Occipital lobe (tissue), 2 donors: ENCODE measurements around the gene MGMT. TPM values are rescaled to one million over a fixed set of nuclear protein-coding genes. Genes with fewer than 3 reads are reported as not detected.

Experiments used
- DNase-seq: peaks from one replicate; lab custom pipeline; 2025; lab: John Stamatoyannopoulos, UW
- total RNA-seq: library from RNA; depleted of rRNA; stranded (reverse); fragments of >200 nt; gene quantifications from one replicate; pipeline ENCODE4 v1.2.3, GENCODE V29; 2014

Gene MGMT
- total RNA-seq, 1 donor from 2014 or later, result 6.6 TPM

DNA sequence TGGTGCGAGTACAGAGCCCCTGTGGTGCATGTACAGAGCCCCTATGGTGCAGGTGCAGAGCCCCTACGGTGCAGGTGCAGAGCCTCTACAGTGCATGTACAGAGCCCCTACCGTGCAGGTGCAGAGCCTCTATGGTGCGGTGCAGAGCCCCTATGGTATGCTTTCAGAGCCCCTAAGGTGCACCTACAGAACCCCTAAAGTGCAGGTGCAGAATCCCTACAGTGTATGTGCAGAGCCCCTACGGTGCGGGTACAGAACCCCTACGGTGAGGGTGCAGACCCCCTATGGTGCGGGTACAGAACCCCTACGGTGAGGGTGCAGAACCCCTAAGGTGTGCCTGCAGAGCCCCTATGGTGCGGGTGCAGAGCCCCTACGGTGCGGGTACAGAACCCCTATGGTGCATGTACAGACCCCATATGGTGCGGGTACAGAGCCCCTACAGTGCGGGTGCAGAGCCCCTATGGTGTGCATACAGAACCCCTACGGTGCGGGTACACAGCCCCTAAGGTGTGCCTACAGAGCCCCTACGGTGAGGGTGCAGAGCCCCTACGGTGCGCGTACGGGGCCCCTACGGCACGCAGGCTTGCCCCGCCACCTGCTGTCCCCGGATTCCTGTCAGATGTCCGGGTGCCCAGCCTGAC is 53.5 kb downstream of the MGMT start:
- DNase-seq, result no peak

DNA sequence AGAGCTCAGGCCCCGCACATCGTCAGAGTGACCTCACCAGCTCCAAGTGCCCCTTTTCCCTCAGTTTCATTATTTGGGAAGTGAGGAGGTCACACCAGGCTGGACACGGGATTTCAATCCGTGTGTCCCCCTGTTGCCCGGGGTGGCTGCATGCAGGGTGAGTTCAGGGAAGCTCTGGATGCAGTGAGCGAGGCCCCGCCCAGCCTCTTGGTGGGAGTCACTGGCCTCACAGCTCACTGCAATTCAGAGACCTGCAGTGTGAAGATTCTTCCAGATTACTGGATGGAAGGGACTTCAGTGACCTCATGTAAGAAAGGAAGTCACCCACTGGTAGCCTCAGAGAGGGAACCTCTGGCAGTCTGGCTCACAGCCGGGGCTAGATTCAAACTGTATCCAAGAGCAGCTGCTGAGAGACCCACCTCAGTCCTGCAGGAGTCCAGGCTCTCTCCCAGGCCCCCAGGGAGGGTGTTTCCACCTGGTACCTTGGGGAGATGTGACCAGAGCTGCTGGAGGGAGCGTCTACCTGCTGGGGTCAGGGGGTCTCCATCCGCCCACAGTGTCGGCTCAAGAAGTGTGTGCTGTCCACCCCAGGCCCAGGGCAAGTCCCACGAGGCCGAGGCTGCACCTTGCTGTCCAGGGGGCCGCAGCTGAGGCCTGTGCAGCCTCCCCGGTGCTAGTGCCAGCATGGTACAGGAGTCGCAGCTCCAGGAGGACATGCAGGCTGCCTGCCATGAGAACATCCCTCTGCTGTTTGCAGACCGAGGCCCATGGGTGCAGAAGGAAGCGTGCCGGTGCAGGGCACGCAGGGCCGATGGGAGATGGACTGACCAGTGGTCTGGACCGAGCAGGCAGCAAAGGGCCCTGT is 54.4 kb downstream of the MGMT start:
- DNase-seq, result no peak

DNA sequence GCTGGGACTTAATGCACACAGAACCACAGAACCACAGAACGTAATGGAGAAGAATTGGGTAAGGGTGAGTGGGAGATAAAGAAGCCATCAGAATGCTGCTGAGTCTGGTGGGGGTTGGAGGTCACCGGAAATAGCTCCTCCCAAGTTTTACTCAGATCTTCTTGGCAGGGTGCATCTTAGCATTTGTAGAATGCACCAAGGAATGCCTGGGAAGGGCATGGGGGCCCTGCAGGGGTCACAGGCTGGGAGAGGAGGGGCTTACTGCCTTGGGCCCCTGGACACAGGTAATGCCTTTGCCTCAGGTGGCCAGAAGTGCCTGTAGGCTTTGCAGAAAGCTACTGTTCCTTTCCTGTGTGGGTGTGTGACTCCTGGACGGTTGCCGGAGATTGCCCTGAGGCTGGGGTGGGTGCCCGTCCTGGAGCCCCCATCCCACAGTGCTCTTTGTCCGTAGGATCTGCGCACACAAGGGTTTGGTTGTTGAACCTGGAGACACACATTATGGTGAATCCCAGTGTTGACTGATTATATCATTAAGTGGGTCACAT is 55.1 kb downstream of the MGMT start:
- no peak for DNase-seq

DNA sequence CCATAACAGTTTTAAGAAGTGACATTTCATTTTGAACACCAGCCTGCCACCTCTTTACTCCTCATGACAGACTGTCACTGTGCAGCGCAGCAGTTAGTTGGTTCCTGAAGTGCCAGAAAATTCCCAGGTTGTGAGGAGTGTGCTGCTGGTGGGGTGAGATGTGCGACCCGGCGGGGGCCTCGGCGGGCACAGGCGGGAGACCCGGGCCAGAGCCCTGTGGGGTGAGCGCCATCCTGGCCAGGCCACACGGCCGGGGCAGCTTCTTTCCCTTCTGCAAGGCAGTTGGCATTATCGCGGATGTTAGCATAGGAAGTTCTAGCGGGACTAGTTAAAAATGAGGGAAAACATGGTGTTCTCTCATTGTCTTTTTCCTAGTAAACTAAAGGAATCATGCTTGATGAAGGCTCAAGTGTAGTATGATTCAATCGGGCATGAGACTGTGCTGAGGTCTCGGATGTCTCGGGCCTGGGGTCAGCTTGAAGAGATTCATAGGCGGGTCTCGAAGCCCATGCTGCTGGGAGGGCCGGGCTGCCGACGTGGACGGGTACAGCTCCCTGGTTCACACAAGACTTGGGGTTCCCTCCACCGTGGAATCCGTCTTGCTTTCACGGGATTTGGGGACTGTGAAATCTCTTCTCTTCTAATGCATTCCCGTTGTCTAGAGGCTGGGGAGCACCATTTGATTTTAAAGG is 56.1 kb downstream of the MGMT start:
- no peak for DNase-seq

DNA sequence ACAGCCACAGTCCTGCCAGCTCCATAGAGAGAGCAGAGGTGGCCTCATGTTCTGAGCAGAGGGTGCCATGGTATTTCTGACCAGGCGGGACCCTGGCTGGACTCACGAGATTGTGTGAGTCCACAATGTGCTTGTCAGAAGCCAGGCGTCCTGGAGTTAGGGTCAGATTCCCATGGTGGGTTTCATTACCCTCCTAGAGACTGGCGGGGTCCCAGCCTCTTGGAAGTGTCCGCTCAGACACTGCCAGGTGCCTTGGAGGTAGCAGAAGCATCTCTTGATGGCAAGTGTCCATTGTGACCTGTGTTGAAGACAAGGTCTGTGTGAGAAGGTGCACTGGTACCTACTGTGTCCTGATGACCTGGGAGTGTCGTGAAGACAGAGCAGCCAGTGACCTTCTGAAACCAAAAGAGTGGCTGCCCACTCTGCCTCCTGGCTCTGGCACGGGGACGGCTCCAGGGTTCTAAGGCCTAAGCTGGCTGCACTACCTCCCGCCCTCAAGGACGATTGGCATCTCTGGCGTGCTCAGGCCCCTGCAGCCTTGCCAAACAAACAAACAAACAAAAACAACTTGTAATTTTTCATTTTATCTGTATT is 56.8 kb downstream of the MGMT start:
- DNase-seq, result no peak

DNA sequence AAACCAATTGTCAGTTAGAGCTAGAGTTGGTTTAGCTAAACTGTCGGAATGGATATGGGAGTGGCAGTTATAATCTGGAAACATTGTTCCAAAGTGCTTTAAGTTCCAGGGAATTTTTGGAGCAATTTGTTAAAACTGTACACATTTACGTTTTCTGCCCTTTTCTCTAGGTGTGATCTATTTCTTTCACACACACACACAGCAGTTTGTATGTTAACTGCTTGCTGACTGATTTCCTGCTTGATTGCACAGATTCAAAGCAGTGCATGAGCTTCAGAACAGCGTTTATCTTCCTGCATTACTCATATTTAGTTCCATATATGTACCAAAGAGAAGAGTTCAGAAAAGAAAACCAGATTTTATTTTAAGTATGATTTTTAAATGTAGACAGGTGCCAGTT is 57.9 kb downstream of the MGMT start:
- no peak for DNase-seq

DNA sequence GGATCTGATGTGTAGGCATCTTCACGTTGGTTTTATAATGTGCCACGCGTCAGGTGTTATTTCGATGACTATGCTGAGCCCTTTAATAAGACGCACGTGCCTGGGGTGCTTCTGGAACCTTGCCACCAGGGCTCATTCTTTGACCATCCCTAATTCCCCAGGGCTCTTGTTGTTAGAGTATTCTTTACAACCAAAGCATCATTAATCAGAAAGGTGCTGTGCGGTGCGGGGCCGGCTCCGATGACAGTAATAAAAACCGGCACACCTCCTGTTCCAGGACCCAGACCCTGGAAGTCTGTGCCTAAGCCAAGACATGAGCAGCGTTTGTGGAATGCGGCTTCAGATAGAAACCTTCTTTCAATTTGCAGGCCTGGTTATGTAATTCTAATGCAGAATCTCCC is 58.4 kb downstream of the MGMT start:
- DNase-seq, result no peak

DNA sequence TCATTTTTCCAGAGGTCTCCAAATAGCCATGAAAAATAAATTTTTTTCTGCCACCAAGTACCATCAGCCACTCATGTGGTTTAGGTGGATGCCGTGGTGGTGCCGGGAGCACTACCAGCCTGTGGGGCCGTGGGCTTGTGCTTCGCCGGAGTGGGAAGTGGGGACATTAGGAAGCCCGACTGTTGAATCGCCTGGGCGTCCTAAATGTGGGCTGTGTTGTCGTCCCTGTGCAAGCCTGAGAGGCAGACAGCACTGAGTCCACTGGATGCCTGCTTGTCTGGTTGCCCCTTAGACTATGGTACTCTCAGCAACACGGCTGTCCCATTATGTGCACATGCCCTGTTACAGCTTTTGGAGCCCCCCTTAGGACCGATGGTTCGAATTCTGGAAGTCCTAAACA is 59.9 kb downstream of the MGMT start:
- no peak for DNase-seq

DNA sequence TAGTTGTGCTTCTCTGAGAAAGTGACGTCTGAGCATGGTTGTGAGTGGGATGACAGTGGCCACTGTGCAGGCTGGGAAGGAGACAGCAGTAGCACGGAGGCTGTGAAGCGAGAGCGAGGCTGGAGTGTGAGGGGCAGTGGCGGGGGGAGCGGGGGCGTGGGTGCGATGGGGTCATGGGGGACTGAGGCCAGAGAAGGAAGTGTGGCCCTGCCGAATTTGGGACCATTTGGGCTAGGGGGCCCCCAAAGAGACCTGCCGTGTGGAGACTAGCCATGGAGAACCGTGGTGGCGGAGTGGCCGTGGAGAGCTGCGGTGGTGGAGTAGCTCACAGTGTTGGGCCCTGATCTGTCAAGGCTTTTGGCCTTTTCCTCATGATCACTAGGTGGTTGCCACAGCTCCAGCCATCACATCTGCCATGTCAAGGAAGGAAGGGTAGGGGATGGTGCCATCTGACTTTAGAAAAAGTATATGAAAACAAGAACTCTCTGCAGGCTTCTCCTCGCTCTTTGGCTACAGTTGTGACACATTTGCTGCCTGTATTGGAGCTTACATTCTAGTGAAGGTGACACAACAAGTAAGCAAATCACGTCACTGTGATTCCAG is 61.4 kb downstream of the MGMT start:
- DNase-seq, result no peak

DNA sequence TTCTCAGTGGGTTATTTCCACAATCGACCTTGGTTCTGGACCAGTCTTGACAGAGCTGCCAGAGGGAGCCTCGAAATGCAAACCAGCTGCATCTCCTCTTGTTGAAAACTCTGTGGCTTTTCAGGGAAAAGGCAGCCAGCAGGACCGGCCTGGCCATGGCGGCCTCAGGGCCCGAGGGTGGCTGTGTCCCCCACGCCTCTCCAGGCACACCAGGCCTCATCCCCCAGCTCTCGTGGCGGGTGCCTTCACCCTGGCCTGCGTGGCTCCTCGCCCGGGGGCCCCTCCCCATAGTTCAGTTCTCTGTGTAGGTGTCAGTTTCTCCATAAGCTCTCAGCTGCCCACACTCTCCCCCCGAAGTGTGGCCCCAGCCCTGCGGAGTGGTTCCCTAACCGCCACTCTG is 63.5 kb downstream of the MGMT start:
- DNase-seq, result no peak

DNA sequence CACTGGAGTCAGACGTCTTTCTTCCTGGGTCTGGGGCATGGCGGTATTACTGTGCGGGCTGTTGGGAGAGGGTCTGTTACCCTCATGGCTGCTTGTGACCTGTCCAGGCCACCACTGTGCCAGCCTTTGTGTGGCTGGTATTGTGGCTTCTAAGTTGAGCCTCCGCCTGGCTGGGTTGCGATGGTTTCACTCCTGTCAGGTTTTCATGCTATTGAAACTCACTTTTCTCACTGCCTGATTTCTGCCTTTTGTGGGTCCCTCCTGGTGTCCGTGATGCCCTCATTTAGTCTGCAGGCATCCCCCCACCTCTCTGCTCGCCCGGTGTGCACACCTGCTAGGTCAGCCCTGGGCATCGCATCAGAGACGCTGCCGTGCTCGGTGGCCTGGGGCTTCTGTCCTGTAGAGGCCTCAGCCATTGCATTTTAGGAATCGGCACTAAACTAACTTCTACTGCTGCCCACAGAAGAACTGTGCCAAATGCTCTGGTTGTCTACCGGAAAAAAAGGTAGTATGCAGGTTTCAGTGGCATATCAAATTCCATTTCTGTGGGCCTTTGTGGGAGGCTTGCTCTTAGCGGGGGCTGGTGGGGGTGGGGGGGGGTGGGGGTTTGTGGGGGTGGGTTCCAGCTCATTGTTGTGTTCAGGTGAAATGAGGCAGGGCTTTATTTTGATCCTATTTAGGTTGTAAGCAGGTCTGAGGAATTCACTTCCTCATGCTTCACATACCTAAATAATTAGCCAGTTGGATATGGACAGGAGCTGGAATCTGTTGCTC is 64.3 kb downstream of the MGMT start:
- no peak for DNase-seq

DNA sequence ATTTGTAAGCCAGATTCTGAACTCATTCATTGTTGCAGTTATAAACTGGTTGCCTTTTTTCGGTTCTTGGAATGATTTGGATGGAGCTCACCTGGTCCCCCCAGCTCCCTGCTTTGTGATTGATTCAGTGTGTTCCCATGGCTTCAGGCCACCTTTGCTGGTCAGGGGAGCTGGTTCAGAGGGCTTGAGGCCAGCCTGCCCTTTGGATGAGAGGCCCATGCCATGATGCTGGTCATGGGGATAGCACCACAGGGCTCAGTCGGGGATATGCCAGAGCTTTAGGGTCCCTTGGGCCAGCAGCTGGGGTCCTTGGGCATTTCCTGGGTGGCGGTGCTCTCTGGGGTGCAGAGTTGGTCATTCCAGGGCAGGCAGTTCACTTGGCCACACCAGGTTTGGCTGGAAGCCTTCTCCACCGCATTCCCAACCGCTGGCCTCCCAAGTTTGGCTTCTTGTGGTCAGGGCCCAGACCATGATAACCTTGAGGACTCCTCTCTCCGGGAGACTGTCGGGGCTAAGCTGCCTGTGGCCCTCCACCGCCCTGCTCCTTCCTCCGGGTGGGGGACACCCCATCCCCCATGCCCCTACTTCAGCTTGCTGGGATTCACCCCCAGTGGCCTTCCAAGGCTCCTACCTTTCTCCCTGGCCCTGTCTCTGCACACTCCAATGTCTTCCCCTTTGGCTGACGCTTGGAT is 65.1 kb downstream of the MGMT start:
- DNase-seq, result no peak

DNA sequence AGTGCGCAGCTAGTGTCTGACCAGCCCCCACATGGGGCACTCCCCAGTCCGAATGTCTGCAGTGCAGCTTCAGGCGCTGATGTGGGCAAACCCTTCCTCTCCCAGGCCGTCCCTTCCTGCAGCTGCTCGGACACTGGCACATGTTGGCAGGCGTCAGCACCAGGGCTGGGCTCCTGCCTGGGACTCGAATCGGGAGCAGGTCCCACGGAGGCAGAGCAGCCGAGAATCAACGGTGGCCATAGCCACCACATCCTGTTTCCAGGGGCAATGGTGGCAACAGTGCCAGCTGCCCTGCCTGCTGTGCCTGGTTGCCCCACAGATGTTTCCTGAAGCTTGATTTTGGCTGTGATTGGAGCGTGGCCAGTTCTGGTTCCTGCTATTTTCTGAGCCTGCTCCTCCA is 65.8 kb downstream of the MGMT start:
- no peak for DNase-seq

DNA sequence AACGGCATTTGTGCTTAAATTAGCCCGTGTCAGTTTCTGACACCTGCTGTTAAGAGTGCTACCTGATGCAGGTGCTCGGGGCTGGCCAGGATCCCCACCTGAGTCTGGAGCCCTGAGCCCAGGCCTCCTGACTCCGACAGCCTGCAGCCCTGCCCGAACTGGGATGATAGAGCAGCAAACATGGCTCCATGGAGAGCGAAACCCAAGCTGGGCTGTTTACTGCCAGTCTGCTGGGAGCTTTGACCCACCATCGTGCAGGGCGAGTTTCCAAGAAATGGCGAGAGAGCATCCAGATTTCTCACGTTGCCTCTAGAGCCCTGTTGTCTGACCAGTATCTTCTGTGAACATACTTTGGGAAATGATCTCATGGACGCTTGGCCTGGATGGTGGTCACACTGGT is 66.2 kb downstream of the MGMT start:
- no peak for DNase-seq

DNA sequence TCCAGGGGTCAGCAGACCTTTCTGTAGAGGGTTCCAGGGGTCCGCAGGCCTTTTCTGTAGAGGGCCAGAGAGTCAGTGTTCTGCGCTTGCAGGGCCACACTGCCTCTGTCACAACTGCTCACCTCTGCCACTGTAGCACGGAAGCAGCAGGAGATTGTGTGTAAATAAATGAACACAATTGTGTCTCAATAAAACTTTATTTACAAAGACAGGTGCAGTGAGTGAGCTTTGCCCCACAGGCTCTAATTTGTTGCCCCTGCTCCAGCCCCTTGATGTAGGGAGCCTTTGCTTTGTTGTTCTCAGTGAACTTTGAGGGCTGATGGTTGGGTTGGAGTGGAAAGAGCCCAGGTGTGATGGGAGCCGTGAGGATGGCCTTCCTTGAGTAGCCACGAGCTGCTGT is 67.8 kb downstream of the MGMT start:
- no peak for DNase-seq

DNA sequence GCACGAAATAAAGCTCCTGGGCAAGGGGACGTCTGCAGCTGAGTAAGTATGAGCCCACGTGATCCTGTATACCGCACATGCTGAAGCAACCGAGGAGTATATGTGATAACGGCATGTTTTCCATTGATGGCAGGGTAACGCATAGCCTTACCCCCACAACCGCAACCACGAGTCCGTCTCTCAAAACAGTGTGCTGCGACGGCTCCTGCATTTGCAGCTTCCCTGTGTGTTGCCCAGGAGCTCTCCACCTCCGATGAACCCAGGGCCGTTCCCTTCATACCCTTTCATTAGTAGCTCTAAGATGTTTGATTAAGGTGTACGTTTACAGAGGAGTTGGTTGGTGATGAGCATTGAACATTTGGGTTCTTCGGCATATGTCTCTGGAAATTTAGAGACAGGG is 69.3 kb downstream of the MGMT start:
- DNase-seq, result no peak

DNA sequence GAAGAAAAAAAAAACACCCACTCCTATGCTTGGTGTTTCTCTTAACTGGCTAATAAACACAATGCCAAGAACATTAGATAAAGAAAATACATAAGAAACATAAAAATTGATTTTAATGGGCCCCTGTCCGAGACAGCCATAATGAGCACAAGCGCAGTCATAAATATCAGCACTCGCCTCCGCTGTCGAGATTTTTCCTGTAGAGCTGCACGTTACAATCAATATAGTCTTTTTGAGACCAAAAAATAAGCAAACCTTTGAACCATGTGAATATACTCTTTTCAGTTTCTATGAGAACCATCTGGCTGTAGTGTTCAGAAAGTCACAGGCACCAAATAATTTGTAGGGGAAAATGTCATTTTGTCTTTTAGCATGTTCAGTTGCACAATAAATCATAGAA is 70.1 kb downstream of the MGMT start:
- DNase-seq, result no peak

DNA sequence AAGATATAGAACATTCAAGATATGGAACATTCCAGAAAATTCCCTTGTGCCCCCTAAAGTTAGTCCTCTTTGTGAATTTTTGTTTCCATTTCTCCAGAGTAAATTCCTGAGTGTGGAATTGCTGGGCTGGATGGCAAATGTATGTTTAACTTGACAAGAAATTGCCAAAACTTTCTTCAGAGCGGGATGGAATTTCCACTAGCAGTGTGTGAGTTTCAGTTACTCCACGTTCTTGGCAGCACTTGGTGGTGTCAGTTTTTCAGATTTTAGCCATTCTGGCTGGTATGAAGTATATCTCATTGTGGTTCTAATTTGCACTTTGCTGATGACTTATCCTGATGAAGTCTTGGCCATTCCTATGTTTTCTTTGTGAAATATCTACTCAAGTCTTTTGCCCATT is 71.2 kb downstream of the MGMT start:
- no peak for DNase-seq

DNA sequence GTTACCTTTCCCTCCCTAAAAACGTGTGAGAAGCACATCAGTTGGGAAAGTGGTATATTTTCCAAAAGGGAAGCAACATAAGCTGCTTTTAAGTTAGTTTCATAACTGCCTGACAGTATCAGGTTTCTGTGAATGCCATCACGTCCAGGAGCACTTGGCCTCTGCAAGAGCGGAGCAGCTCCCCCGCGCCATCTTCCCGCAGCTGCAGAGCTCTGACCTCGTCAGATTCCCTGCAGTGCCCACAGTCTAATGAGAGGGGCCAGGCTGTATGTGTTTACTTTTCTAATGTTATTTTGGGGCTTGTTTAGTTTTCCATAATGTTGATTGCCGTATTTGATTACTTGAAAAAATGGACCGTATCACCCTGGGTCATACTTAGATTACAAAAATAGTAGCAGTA is 74.2 kb downstream of the MGMT start:
- DNase-seq, result no peak
